Stimulated activated CD4-positive, alpha-beta T cell treated with anti-CD3 and anti-CD28 coated beads, TNF-alpha, amount 100 ng/mL, for 24 hours (primary cell): Measurements from ENCODE around the gene NARF.
"Not testable (repeated sequence)": the region's sequence is repeated elsewhere in the genome, so short reads cannot be mapped to it uniquely, and the experiment has no call there.

Experiments
- DNase-seq, 3 experiments: peaks; one replicate each; pipeline ENCODE4 v3.0.0-alpha.2; 2020; ENCODE audit warnings: low read depth in 3 of 3

NARF gene

GRCh38 chr17:82536512-82537201, 78.1 kb downstream of the NARF start:
- DNase-seq: no peak

GRCh38 chr17:82537228-82537627, 78.7 kb downstream of the NARF start:
- DNase-seq: not testable (repeated sequence)

GRCh38 chr17:82539076-82539475, 80.5 kb downstream of the NARF start:
- DNase-seq: not testable (repeated sequence)
